HepG2 (cell line): ENCODE data around the gene CCDC50. TPM values are rescaled to one million over a fixed set of nuclear protein-coding genes. Genes with fewer than 3 reads are reported as not detected.

ENCODE experiments used
- ATAC-seq: fragments of 200-7000 bp; cut with Tn5 transposase; 3 replicates; pipeline ENCODE4 v1.9.1; 2020; ENCODE audit warnings: mild to moderate bottlenecking, moderate library complexity
- BruUV-seq: library from RNA; stranded (reverse); fragments of 400-500 nt; replicated peaks from 2 replicates; lab custom pipeline; 2021; lab: Mats Ljungman, UMichigan
- CTCF ChIA-PET: fragments of 300-600 bp; formaldehyde crosslinking; extraction: SDS; loops from one replicate; lab custom pipeline; 2021; ENCODE audit warnings: low total read pairs, inconsistent platforms, low intra/inter-chr PET ratio; lab: Yijun Ruan, JAX
- POLR2A ChIA-PET: fragments of 350-600 bp; sonication (Branson Sonifier 250); formaldehyde crosslinking; loops from one replicate; lab custom pipeline; 2020; ENCODE audit warnings: antibody characterized with exemption, inconsistent platforms; lab: Yijun Ruan, JAX
- DNase-seq: peaks from one replicate; pipeline ENCODE4 v3.0.0-alpha.2; 2015; ENCODE audit warnings: low spot score
- FAIRE-seq: peaks from 3 replicates; lab custom pipeline; 2011; peaks lifted over from hg19 to GRCh38; lab: Jason Lieb, UNC
- H2AFZ ChIP-seq: one replicate; pipeline ENCODE4 v1.6.1; 2011; ENCODE audit warnings: low read length, inconsistent platforms
- H3K27ac ChIP-seq: fragments of 300-600 bp; 3 replicates; pipeline ENCODE4 v1.8.0; 2011; ENCODE audit warnings: mixed run types, mild to moderate bottlenecking, mixed read lengths, low read length, inconsistent platforms; ENCODE audit not compliant: insufficient read depth; ENCODE audit errors: extremely low read length
- H3K27me3 ChIP-seq, 2 experiments: fragments of 200-600 bp in 1 of 2; 2 replicates in 1 of 2; 3 replicates in 1 of 2; pipeline versions ENCODE4 v1.6.0 to v1.8.0; 2011; ENCODE audit warnings: low read length in 2 of 2, mild to moderate bottlenecking in 2 of 2, moderate library complexity in 2 of 2, inconsistent platforms in 1 of 2; ENCODE audit not compliant: insufficient read depth in 2 of 2, control insufficient read depth in 1 of 2
- H3K36me3 ChIP-seq, 2 experiments: fragments of 200-600 bp in 1 of 2; replicated peaks in 1 of 2; 2 replicates in 1 of 2; 3 replicates in 1 of 2; pipeline versions ENCODE4 v1.5.1 to v1.8.0; 2011; ENCODE audit warnings: low read length in 2 of 2, inconsistent platforms in 1 of 2; ENCODE audit not compliant: insufficient read depth in 2 of 2, control insufficient read depth in 1 of 2
- H3K4me1 ChIP-seq: 2 replicates; pipeline ENCODE4 v1.5.1; 2012; ENCODE audit warnings: low read length, inconsistent platforms; ENCODE audit not compliant: insufficient read depth
- H3K4me2 ChIP-seq: 2 replicates; pipeline ENCODE4 v1.6.0; 2011; ENCODE audit warnings: low read depth, low read length, inconsistent platforms
- H3K4me3 ChIP-seq, 3 experiments: fragments of 200-600 bp in 1 of 3; sonication (generic), shearing (Covaris generic) in 1 of 3; replicated peaks in 1 of 3; 2 replicates each; pipeline ENCODE4 v1.5.1; 2011 to 2016; ENCODE audit warnings: low read length in 3 of 3, inconsistent platforms in 2 of 3, low read depth in 2 of 3, mild to moderate bottlenecking in 2 of 3, control low read depth in 1 of 3, mixed read lengths in 1 of 3; ENCODE audit not compliant: insufficient read depth in 1 of 3
- H3K79me2 ChIP-seq: one replicate; pipeline ENCODE4 v1.6.1; 2011; ENCODE audit warnings: low read length, inconsistent platforms; ENCODE audit not compliant: insufficient read depth
- H3K9ac ChIP-seq: 2 replicates; pipeline ENCODE4 v1.6.0; 2011; ENCODE audit warnings: mild to moderate bottlenecking, low read depth, low read length, inconsistent platforms; ENCODE audit not compliant: insufficient read depth
- H3K9me3 ChIP-seq: 2 replicates; pipeline ENCODE4 v1.5.1; 2012; ENCODE audit warnings: mild to moderate bottlenecking, low read length
- H4K20me1 ChIP-seq: 2 replicates; pipeline ENCODE4 v1.6.0; 2011; ENCODE audit warnings: inconsistent platforms, mild to moderate bottlenecking, low read length, moderate library complexity; ENCODE audit not compliant: insufficient read depth
- ADNP ChIP-seq: sonication (generic); formaldehyde crosslinking; IDR thresholded peaks from 2 replicates; pipeline ENCODE4 v1.4.0; 2020; ENCODE audit warnings: missing genetic modification reagents
- ATM ChIP-seq: fragments of 450-650 bp; IDR thresholded peaks from 2 replicates; pipeline ENCODE4 v1.7.1; 2017; ENCODE audit warnings: mild to moderate bottlenecking, borderline replicate concordance
- NFATC3 ChIP-seq: sonication (generic); formaldehyde crosslinking; IDR thresholded peaks from 2 replicates; pipeline ENCODE4 v1.5.1; 2020; ENCODE audit warnings: mild to moderate bottlenecking, missing genetic modification reagents
- NFE2L2 ChIP-seq: fragments of 150-350 bp; IDR thresholded peaks from 2 replicates; pipeline ENCODE4 v1.6.1; 2014; ENCODE audit warnings: low read length
- PAWR ChIP-seq: sonication (generic); formaldehyde crosslinking; IDR thresholded peaks from 2 replicates; pipeline ENCODE4 v1.4.0; 2020; ENCODE audit warnings: missing genetic modification reagents, mild to moderate bottlenecking, borderline replicate concordance
- PHF8 ChIP-seq: sonication (generic); formaldehyde crosslinking; IDR thresholded peaks from 2 replicates; pipeline ENCODE4 v1.5.0; 2020; ENCODE audit warnings: missing genetic modification reagents
- SYNCRIP ChIP-seq: fragments of 200-400 bp; formaldehyde crosslinking; IDR thresholded peaks from 2 replicates; pipeline ENCODE4 v1.6.1; 2018; ENCODE audit warnings: mild to moderate bottlenecking, low read depth, low read length; ENCODE audit not compliant: insufficient read depth
- TOE1 ChIP-seq: sonication (generic); formaldehyde crosslinking; IDR thresholded peaks from 2 replicates; pipeline ENCODE4 v1.4.0; 2020; ENCODE audit warnings: mild to moderate bottlenecking, missing genetic modification reagents
- ZFP36L2 ChIP-seq: sonication (generic); formaldehyde crosslinking; IDR thresholded peaks from 2 replicates; pipeline ENCODE4 v1.4.0; 2020; ENCODE audit warnings: missing genetic modification reagents
- ZFY ChIP-seq: sonication (generic); formaldehyde crosslinking; IDR thresholded peaks from 2 replicates; pipeline ENCODE4 v1.4.0; 2020; ENCODE audit warnings: missing genetic modification reagents
- ZNF33A ChIP-seq: sonication (generic); formaldehyde crosslinking; IDR thresholded peaks from 2 replicates; pipeline ENCODE4 v1.5.1; 2020; ENCODE audit warnings: missing genetic modification reagents, mild to moderate bottlenecking, moderate library complexity, borderline replicate concordance
- ZNF430 ChIP-seq: sonication (generic); formaldehyde crosslinking; IDR thresholded peaks from 2 replicates; pipeline ENCODE4 v1.9.0; 2021; ENCODE audit warnings: mild to moderate bottlenecking, missing genetic modification reagents
- ZNF652 ChIP-seq: IDR thresholded peaks from 2 replicates; pipeline ENCODE4 v1.6.1; 2016; ENCODE audit warnings: low read depth, borderline replicate concordance
- ZNF841 ChIP-seq: sonication (generic); formaldehyde crosslinking; IDR thresholded peaks from 2 replicates; pipeline ENCODE4 v1.8.1; 2023; ENCODE audit warnings: missing genetic modification reagents, borderline replicate concordance
- WGBS: methylation state at CpG from one replicate; pipeline ENCODE4 v1.1.6; 2017; ENCODE audit warnings: low lambda C conversion rate; 5-methylcytosine and 5-hydroxymethylcytosine counted together
- in situ Hi-C: cut with HindIII; loops from 2 replicates; pipeline ENCODE4 v1.10.0; 2017; ENCODE audit warnings: low pct_unique_long_range_greater_than_20kb; ENCODE audit not compliant: extremely low pct_ligation_motif_present
- intact Hi-C: fragments of 100-400 bp; cut with micrococcal nuclease; formaldehyde crosslinking; loops from one replicate; pipeline ENCODE4 v1.10.0; 2022; ENCODE audit not compliant: unreplicated experiment
- polyA plus RNA-seq, 8 experiments: library from polyadenylated mRNA; depleted of rRNA in 3 of 8; stranded (reverse) in 7 of 8; unstranded in 1 of 8; fragments of >200 nt; fragmentation: Illumina TruSeq in 4 of 8; extraction: Trizol in 4 of 8; gene quantifications; 2 replicates each; pipeline versions ENCODE4 v1.2.1 to v1.2.3, GENCODE V29; 2011 to 2016; ENCODE audit warnings: low read depth in 4 of 8, missing spikeins in 1 of 8, mixed read lengths in 1 of 8; ENCODE audit not compliant: insufficient read depth in 1 of 8
- total RNA-seq, 5 experiments: library from RNA; depleted of rRNA; stranded (reverse); fragments of >200 nt; fragmentation: Illumina TruSeq; extraction: Trizol; gene quantifications; 2 replicates each; pipeline ENCODE4 v1.2.3, GENCODE V29; 2016; ENCODE audit warnings: low read depth in 1 of 5
- TF ChIP-seq, protein P1 (sequence below): sonication (generic); formaldehyde crosslinking; IDR thresholded peaks from 2 replicates; pipeline ENCODE4 v1.5.0; 2020; ENCODE audit warnings: mild to moderate bottlenecking, missing genetic modification reagents
- TF ChIP-seq, protein P2 (sequence below): sonication (generic); formaldehyde crosslinking; IDR thresholded peaks from 2 replicates; pipeline ENCODE4 v1.4.0; 2020; ENCODE audit warnings: low read depth, missing genetic modification reagents
- TF ChIP-seq, protein P3 (sequence below): sonication (generic); formaldehyde crosslinking; IDR thresholded peaks from 2 replicates; pipeline ENCODE4 v1.4.0; 2020; ENCODE audit warnings: mild to moderate bottlenecking, missing genetic modification reagents
- TF ChIP-seq, protein P4 (sequence below): IDR thresholded peaks from 2 replicates; pipeline ENCODE4 v1.6.1; 2018; ENCODE audit warnings: missing genetic modification reagents

CCDC50 gene
- total and polyA plus RNA-seq, 2 of the 13 experiments (the other 11 are each of a cell fraction or from before 2014, with no cell fraction given): 47.6 to 66.4 TPM

- intact Hi-C loops (no loop called here), in situ Hi-C loops (no loop called here)
- TF ChIP-seq, protein P1, sequence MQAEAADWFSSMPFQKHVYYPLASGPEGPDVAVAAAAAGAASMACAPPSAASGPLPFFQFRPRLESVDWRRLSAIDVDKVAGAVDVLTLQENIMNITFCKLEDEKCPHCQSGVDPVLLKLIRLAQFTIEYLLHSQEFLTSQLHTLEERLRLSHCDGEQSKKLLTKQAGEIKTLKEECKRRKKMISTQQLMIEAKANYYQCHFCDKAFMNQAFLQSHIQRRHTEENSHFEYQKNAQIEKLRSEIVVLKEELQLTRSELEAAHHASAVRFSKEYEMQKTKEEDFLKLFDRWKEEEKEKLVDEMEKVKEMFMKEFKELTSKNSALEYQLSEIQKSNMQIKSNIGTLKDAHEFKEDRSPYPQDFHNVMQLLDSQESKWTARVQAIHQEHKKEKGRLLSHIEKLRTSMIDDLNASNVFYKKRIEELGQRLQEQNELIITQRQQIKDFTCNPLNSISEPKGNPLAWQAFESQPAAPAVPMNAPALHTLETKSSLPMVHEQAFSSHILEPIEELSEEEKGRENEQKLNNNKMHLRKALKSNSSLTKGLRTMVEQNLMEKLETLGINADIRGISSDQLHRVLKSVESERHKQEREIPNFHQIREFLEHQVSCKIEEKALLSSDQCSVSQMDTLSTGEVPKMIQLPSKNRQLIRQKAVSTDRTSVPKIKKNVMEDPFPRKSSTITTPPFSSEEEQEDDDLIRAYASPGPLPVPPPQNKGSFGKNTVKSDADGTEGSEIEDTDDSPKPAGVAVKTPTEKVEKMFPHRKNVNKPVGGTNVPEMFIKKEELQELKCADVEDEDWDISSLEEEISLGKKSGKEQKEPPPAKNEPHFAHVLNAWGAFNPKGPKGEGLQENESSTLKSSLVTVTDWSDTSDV: no peak
- TF ChIP-seq PHF8 (CRISPR knock-in tag) (no peak), ZNF33A (no peak), ATM (no peak), SYNCRIP (no peak), PAWR (CRISPR knock-in tag) (no peak), ZNF841 (CRISPR knock-in tag) (no peak), NFE2L2 (no peak), TOE1 (CRISPR knock-in tag) (no peak), ZFP36L2 (CRISPR knock-in tag) (no peak), NFATC3 (CRISPR knock-in tag) (no peak), ZNF652 (no peak), ADNP (CRISPR knock-in tag) (no peak), ZFY (CRISPR knock-in tag) (no peak), ZNF430 (CRISPR knock-in tag) (no peak)
- TF ChIP-seq, protein P2, sequence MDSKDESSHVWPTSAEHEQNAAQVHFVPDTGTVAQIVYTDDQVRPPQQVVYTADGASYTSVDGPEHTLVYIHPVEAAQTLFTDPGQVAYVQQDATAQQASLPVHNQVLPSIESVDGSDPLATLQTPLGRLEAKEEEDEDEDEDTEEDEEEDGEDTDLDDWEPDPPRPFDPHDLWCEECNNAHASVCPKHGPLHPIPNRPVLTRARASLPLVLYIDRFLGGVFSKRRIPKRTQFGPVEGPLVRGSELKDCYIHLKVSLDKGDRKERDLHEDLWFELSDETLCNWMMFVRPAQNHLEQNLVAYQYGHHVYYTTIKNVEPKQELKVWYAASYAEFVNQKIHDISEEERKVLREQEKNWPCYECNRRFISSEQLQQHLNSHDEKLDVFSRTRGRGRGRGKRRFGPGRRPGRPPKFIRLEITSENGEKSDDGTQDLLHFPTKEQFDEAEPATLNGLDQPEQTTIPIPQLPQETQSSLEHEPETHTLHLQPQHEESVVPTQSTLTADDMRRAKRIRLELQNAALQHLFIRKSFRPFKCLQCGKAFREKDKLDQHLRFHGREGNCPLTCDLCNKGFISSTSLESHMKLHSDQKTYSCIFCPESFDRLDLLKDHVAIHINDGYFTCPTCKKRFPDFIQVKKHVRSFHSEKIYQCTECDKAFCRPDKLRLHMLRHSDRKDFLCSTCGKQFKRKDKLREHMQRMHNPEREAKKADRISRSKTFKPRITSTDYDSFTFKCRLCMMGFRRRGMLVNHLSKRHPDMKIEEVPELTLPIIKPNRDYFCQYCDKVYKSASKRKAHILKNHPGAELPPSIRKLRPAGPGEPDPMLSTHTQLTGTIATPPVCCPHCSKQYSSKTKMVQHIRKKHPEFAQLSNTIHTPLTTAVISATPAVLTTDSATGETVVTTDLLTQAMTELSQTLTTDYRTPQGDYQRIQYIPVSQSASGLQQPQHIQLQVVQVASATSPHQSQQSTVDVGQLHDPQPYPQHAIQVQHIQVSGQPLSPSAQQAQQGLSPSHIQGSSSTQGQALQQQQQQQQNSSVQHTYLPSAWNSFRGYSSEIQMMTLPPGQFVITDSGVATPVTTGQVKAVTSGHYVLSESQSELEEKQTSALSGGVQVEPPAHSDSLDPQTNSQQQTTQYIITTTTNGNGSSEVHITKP (CRISPR knock-in tag): no peak
- TF ChIP-seq, protein P3, sequence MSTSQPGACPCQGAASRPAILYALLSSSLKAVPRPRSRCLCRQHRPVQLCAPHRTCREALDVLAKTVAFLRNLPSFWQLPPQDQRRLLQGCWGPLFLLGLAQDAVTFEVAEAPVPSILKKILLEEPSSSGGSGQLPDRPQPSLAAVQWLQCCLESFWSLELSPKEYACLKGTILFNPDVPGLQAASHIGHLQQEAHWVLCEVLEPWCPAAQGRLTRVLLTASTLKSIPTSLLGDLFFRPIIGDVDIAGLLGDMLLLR (CRISPR knock-in tag): no peak
- TF ChIP-seq, protein P4, sequence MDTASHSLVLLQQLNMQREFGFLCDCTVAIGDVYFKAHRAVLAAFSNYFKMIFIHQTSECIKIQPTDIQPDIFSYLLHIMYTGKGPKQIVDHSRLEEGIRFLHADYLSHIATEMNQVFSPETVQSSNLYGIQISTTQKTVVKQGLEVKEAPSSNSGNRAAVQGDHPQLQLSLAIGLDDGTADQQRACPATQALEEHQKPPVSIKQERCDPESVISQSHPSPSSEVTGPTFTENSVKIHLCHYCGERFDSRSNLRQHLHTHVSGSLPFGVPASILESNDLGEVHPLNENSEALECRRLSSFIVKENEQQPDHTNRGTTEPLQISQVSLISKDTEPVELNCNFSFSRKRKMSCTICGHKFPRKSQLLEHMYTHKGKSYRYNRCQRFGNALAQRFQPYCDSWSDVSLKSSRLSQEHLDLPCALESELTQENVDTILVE (CRISPR knock-in tag): no peak
- DNase-seq (no peak), ATAC-seq (no peak), FAIRE-seq (no peak)
- H3K9me3 ChIP-seq: no peaks in the 10 kb centered on the region
- CTCF ChIA-PET: no interaction called here
- no peaks in the 10 kb centered on the region for H3K4me1 ChIP-seq
- POLR2A ChIA-PET: no interaction called here
- no peak overlapping the region for H2AFZ ChIP-seq
- H3K4me2 ChIP-seq: no peak overlapping the region
- H3K36me3 ChIP-seq: no peaks in the 10 kb centered on the region
- no peak overlapping the region for H3K4me3 ChIP-seq
- H3K27me3 ChIP-seq: no peaks in the 10 kb centered on the region
- no TSS peak for BruUV-seq
- H3K27ac ChIP-seq: no peak overlapping the region
- H4K20me1 ChIP-seq: no peaks in the 10 kb centered on the region
- no peaks in the 10 kb centered on the region for H3K79me2 ChIP-seq
- H3K9ac ChIP-seq: no peak overlapping the region
- 68% methylated on average over 5 of the region's 5 CpGs for WGBS
These were observed 27.3 kb upstream of the CCDC50 start for GRCh38 chr3:191301782-191302411.
